DOHH2 (cell line): ENCODE measurements around the gene TMEM61.

Source experiments
- CTCF ChIP-seq: fragments of 200-600 bp; sonication (generic); IDR thresholded peaks from one replicate; pipeline ENCODE4 v1.5.1; 2014; ENCODE audit warnings: antibody characterized with exemption, mild to moderate bottlenecking, low read depth, low read length; ENCODE audit not compliant: poor library complexity, severe bottlenecking
- EZH2phosphoT487 ChIP-seq: fragments of 200-600 bp; sonication (generic); IDR thresholded peaks from 2 replicates; pipeline ENCODE4 v1.6.1; 2017; ENCODE audit warnings: borderline replicate concordance, mild to moderate bottlenecking, antibody characterized with exemption, low read length, moderate library complexity, mixed read lengths

GRCh38 chr1:55000110-55001085 lies 20.0 kb downstream of the TMEM61 start:
- TF ChIP-seq CTCF, result no peak
- no peak for TF ChIP-seq EZH2phosphoT487
